Duodenal mucosa (tissue), 2 donors: Measurements from ENCODE around the gene LRRC10B.

ENCODE experiments used
- H3K27ac ChIP-seq: one replicate; pipeline ENCODE4 v1.7.0; 2013; ENCODE audit warnings: low read depth, low read length
- H3K27me3 ChIP-seq, 2 donors: one replicate each; pipeline ENCODE4 v1.7.0; 2013; ENCODE audit warnings: low read length in 2 of 2, control low read depth in 1 of 2; ENCODE audit not compliant: insufficient read depth in 2 of 2, control insufficient read depth in 1 of 2
- H3K36me3 ChIP-seq, 2 donors: one replicate each; pipeline ENCODE4 v1.7.0; 2013; ENCODE audit warnings: low read length in 2 of 2, control low read depth in 1 of 2; ENCODE audit not compliant: insufficient read depth in 2 of 2, control insufficient read depth in 1 of 2
- H3K4me1 ChIP-seq, 2 donors: one replicate each; pipeline ENCODE4 v1.7.0; 2013; ENCODE audit warnings: low read length in 2 of 2, control low read depth in 1 of 2; ENCODE audit not compliant: insufficient read depth in 2 of 2, control insufficient read depth in 1 of 2
- H3K4me3 ChIP-seq, 2 donors: one replicate each; pipeline ENCODE4 v1.7.0; 2013; ENCODE audit warnings: low read length in 2 of 2, low read depth in 1 of 2
- H3K9ac ChIP-seq, 2 donors: one replicate each; pipeline ENCODE4 v1.7.0; 2013; ENCODE audit warnings: low read length in 2 of 2, low read depth in 1 of 2
- H3K9me3 ChIP-seq, 2 donors: one replicate each; pipeline ENCODE4 v1.7.0; 2013; ENCODE audit warnings: low read length in 2 of 2, control low read depth in 1 of 2; ENCODE audit not compliant: control insufficient read depth in 1 of 2

The LRRC10B gene

GRCh38 chr11:61496602-61497400 lies 11.7 kb upstream of the LRRC10B start:
- Histone ChIP-seq H3K4me1 (no peaks in the 10 kb centered on the region), H3K9ac (no peak overlapping the region), H3K27me3 (no peaks in the 10 kb centered on the region), H3K9me3 (no peaks in the 10 kb centered on the region), H3K4me3 (no peak overlapping the region), H3K36me3 (no peaks in the 10 kb centered on the region), H3K27ac (no peak overlapping the region)

GRCh38 chr11:61497473-61497872 lies 11.1 kb upstream of the LRRC10B start:
- Histone ChIP-seq H3K4me3 (no peak overlapping the region), H3K27me3 (no peaks in the 10 kb centered on the region), H3K9ac (no peak overlapping the region), H3K36me3 (no peaks in the 10 kb centered on the region), H3K27ac (no peak overlapping the region), H3K9me3 (no peaks in the 10 kb centered on the region), H3K4me1 (no peaks in the 10 kb centered on the region)

- no peak overlapping the region for H3K9ac ChIP-seq
- H3K27me3 ChIP-seq: no peaks in the 10 kb centered on the region
- H3K4me3 ChIP-seq: no peak overlapping the region
- no peaks in the 10 kb centered on the region for H3K36me3 ChIP-seq
- no peaks in the 10 kb centered on the region for H3K4me1 ChIP-seq
- no peaks in the 10 kb centered on the region for H3K9me3 ChIP-seq
- no peak overlapping the region for H3K27ac ChIP-seq
These were observed 10.7 kb upstream of the LRRC10B start for GRCh38 chr11:61497876-61498275.

- Histone ChIP-seq H3K27ac (no peak overlapping the region), H3K27me3 (no peaks in the 10 kb centered on the region), H3K4me3 (no peak overlapping the region), H3K4me1 (no peaks in the 10 kb centered on the region), H3K9me3 (no peaks in the 10 kb centered on the region), H3K9ac (no peak overlapping the region), H3K36me3 (no peaks in the 10 kb centered on the region)
These were observed 9.7 kb upstream of the LRRC10B start for GRCh38 chr11:61498767-61499341.

GRCh38 chr11:61499816-61500491 lies 8.6 kb upstream of the LRRC10B start:
- no peaks in the 10 kb centered on the region for H3K9me3 ChIP-seq
- H3K36me3 ChIP-seq: no peaks in the 10 kb centered on the region
- no peak overlapping the region for H3K27ac ChIP-seq
- H3K9ac ChIP-seq: no peak overlapping the region
- H3K4me3 ChIP-seq: no peak overlapping the region
- no peaks in the 10 kb centered on the region for H3K27me3 ChIP-seq
- H3K4me1 ChIP-seq: no peaks in the 10 kb centered on the region

GRCh38 chr11:61502522-61502921 lies 6.0 kb upstream of the LRRC10B start:
- Histone ChIP-seq H3K36me3 (no peaks in the 10 kb centered on the region), H3K9me3 (no peaks in the 10 kb centered on the region), H3K27ac (no peak overlapping the region), H3K4me1 (no peaks in the 10 kb centered on the region), H3K4me3 (no peak overlapping the region), H3K27me3 (peaks cover 5% of the 10 kb centered on the region in 2 donors), H3K9ac (no peak overlapping the region)

GRCh38 chr11:61503135-61503770 lies 5.3 kb upstream of the LRRC10B start:
- Histone ChIP-seq H3K4me3 (no peak overlapping the region), H3K36me3 (no peaks in the 10 kb centered on the region), H3K27me3 (peaks cover 6 to 10% of the 10 kb centered on the region in 2 donors), H3K4me1 (peaks cover 0 to 5% of the 10 kb centered on the region in 2 donors), H3K27ac (no peak overlapping the region), H3K9ac (no peak overlapping the region), H3K9me3 (no peaks in the 10 kb centered on the region)

- H3K36me3 ChIP-seq: no peaks in the 10 kb centered on the region
- H3K27ac ChIP-seq: no peak overlapping the region
- H3K27me3 ChIP-seq: peaks cover 7 to 14% of the 10 kb centered on the region in 2 donors
- no peaks in the 10 kb centered on the region for H3K9me3 ChIP-seq
- no peak overlapping the region for H3K4me3 ChIP-seq
- peaks cover 0 to 10% of the 10 kb centered on the region in 2 donors for H3K4me1 ChIP-seq
- no peak overlapping the region for H3K9ac ChIP-seq
These were observed 3.4 kb upstream of the LRRC10B start for GRCh38 chr11:61505106-61505505.

GRCh38 chr11:61505640-61506155 lies 2.9 kb upstream of the LRRC10B start:
- no peak overlapping the region for H3K27ac ChIP-seq
- no peak overlapping the region for H3K9ac ChIP-seq

More at GRCh38 chr11:61505640-61506155, 2.9 kb upstream of the LRRC10B start:
- Histone ChIP-seq H3K27me3 (peaks cover 13 to 16% of the 10 kb centered on the region in 2 donors), H3K36me3 (no peaks in the 10 kb centered on the region), H3K4me3 (no peak overlapping the region), H3K4me1 (peaks cover 0 to 10% of the 10 kb centered on the region in 2 donors), H3K9me3 (no peaks in the 10 kb centered on the region)
